ENCODE data around the gene PAIP2. TPM values are rescaled to one million over a fixed set of nuclear protein-coding genes. Genes with fewer than 3 reads are reported as not detected.

PAIP2 gene, protein sequence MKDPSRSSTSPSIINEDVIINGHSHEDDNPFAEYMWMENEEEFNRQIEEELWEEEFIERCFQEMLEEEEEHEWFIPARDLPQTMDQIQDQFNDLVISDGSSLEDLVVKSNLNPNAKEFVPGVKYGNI
- total RNA-seq = 10 to 100 TPM; 13.8 to 67.3 (median 36.5) TPM

DNA sequence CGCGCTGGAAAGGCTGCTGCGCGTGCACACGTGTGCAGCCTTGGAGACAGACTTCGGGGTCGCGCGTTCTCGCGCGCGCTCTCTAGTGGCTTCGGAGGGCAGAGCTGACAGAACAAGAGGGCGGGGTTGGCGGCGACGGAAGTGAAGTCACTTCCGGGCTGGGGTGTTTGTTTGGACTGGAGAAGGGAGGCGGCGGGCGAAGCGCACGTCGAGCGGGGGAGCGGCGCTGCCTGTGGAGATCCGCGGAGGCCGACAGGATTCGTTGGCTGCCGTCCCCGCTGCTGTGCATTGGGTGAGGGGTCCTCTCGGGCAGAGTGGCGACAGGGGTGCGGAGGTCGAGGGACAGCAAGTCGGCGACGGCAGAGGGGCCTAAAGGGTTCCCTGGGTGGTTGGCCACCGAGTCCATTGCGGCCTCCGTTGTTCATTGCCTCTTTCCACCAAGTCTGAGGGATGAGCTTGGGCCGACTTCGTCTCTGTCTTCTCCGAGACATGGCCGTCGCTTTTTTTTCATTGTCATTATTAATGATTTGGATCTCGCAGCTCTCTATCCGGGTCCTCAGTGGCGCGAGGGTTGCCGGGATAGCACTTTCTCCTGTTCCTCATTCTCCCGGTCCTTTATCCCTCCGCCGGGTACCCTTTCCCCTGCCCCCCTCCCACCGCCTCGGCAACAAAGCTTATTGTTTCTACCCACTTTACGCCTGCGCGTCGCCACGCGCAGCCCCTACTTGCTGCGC, at the start of gene PAIP2:
TSS of gene PAIP2 (plus strand) at position 166 of the 734 bp plus-strand sequence. CDS start 21,931 bp downstream, outside the sequence.
- no peaks in the 10 kb centered on the region for H3K27me3 ChIP-seq
- H3K27ac ChIP-seq = peak within 1 kb of the TSS; percentile 95 to 99 (median 96)
- peak within 1 kb of the TSS; percentile 56 to 94 (median 72) for H3K4me3 ChIP-seq
- intact Hi-C loops (cut with DNase I; ENCODE audit: low total_unique reads) (no loop called here), in situ Hi-C loops (cut with MboI; ENCODE audit: low pct_ligation_motif_present in 1 of 4, low pct_unique_long_range_greater_than_20kb in 1 of 4, low sequenced_read_pairs in 3 of 4) (no loop called here)
- no peaks in the 10 kb centered on the region for H3K9me3 ChIP-seq
- H3K36me3 ChIP-seq = no peaks in the 10 kb centered on the region
- 1% methylated on average over 54 of the region's 66 CpGs; no CpG with 5 or more reads in 1 of the 2 donors for WGBS, 2 donors (ENCODE audit: low coverage in 1 of 2)
- peaks cover 5 to 32% (median 29%) of the 10 kb centered on the region in 4 donors for H3K4me1 ChIP-seq
- peak; percentile 7 for TF ChIP-seq EP300 (IDR thresholded peaks at IDR 0.05; ENCODE audit: low read depth)
- peak; percentile 98 to 99 (median 98) for TF ChIP-seq POLR2AphosphoS5 (IDR thresholded peaks at IDR 0.05)
- TF ChIP-seq POLR2A (IDR thresholded peaks at IDR 0.05) = peak; percentile 96
- TF ChIP-seq, protein P1, sequence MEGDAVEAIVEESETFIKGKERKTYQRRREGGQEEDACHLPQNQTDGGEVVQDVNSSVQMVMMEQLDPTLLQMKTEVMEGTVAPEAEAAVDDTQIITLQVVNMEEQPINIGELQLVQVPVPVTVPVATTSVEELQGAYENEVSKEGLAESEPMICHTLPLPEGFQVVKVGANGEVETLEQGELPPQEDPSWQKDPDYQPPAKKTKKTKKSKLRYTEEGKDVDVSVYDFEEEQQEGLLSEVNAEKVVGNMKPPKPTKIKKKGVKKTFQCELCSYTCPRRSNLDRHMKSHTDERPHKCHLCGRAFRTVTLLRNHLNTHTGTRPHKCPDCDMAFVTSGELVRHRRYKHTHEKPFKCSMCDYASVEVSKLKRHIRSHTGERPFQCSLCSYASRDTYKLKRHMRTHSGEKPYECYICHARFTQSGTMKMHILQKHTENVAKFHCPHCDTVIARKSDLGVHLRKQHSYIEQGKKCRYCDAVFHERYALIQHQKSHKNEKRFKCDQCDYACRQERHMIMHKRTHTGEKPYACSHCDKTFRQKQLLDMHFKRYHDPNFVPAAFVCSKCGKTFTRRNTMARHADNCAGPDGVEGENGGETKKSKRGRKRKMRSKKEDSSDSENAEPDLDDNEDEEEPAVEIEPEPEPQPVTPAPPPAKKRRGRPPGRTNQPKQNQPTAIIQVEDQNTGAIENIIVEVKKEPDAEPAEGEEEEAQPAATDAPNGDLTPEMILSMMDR (IDR thresholded peaks at IDR 0.05) = peak; percentile 55 to 92 (median 72)
- DNase-seq = peak; percentile 97

DNA sequence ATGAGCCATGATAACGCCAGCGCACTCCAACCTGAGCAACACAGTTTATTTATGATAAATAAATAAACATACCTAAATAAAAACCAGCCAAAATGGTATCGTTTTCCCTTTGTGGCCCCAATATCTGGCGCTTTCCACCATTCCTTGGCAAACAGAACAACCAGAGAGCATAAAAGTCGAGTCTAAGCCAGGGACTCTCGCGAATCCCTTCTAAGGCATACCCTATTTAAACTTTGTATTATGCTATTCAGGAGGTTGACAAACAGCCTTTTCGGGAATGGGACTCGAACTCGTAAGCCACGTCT, 48.5 kb upstream of the PAIP2 start:
- no peaks in the 10 kb centered on the region for H3K9me3 ChIP-seq
- no peak for DNase-seq
- no peak for TF ChIP-seq POLR2AphosphoS5 (IDR thresholded peaks at IDR 0.05)
- TF ChIP-seq, protein P1 (IDR thresholded peaks at IDR 0.05) = no peak
- no peak for TF ChIP-seq POLR2A (IDR thresholded peaks at IDR 0.05)
- TF ChIP-seq EP300 (IDR thresholded peaks at IDR 0.05; ENCODE audit: low read depth) = no peak
- in situ Hi-C loops (cut with MboI; ENCODE audit: low pct_ligation_motif_present in 1 of 4, low pct_unique_long_range_greater_than_20kb in 1 of 4, low sequenced_read_pairs in 3 of 4) (no loop called here), intact Hi-C loops (cut with DNase I; ENCODE audit: low total_unique reads) (loop anchor here (5.0 to 10.0 kb wide), 2 partner anchors 44 to 718 kb away; partner anchors contain the start of gene HSPA9)
- peak overlapping the region; percentile 50 to 91 (median 76) for H3K4me3 ChIP-seq
- H3K4me1 ChIP-seq = peaks cover 22 to 37% (median 36%) of the 10 kb centered on the region in 4 donors
- no peaks in the 10 kb centered on the region for H3K36me3 ChIP-seq
- peak overlapping the region; percentile 96 to 100 (median 99) for H3K27ac ChIP-seq
- 27% methylated on average over 11 of the region's 11 CpGs; no CpG with 5 or more reads in 1 of the 2 donors for WGBS, 2 donors (ENCODE audit: low coverage in 1 of 2)
- no peaks in the 10 kb centered on the region for H3K27me3 ChIP-seq

DNA sequence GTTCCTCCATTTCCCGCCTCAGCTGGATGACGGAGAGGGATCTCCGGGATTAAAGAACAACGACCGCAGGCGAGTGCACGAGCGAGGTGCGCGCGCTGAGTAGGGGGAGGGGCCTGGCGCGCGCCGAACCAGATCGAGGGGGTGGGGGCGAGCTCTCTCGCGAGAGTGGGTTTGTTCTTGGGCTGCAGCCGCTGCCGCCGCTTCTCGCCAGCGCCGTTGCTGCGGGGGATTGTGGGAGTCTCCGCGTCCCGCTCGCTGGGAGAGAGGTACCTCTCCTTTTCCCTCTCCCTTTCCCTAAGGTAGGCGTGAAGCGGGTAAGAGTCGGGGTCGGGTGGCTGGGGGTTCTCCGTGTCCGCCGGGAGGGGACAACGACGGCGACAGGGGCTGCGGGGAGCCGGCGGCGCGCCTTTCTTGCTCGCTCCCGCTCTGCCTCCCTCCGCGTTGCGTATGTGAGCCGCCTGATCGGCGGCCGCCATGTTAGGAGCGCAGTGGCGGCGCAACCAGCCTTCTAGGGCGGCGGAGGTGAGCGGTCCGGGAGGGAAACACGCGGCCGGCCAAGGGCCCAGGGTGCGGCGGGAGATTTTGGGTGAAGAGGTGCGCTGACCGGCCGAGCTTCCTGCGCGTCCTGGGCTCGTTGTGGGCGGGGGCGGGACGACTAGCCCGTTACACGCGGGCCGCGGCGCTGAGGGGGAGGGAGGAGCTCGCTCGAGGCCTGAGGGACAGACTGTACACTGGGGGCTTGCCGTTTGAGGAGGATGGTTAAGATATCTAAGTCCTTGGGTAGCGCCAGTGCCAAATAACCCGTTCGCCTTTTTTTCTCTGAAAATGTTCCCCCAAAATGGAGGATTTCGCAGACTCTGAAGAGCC, 47.9 kb upstream of the PAIP2 start, which contains the start of gene MATR3:
TSS of gene MATR3 (plus strand) at position 234 of the 867 bp plus-strand sequence. CDS start 13,676 bp downstream, outside the sequence.
- in situ Hi-C loops (cut with MboI; ENCODE audit: low pct_ligation_motif_present in 1 of 4, low pct_unique_long_range_greater_than_20kb in 1 of 4, low sequenced_read_pairs in 3 of 4) = no loop called here
- DNase-seq = peak; percentile 97
- intact Hi-C loops (cut with DNase I; ENCODE audit: low total_unique reads) = loop anchor here (5.0 to 10.0 kb wide), 2 partner anchors 44 to 719 kb away; partner anchors contain the start of gene HSPA9
- 0% methylated on average over 71 of the region's 88 CpGs; no CpG with 5 or more reads in 1 of the 2 donors for WGBS, 2 donors (ENCODE audit: low coverage in 1 of 2)
- TF ChIP-seq POLR2AphosphoS5 (IDR thresholded peaks at IDR 0.05) (peak; percentile 98 to 99 (median 99)), POLR2A (IDR thresholded peaks at IDR 0.05) (peak; percentile 99), EP300 (IDR thresholded peaks at IDR 0.05; ENCODE audit: low read depth) (no peak)
- TF ChIP-seq, protein P1 (IDR thresholded peaks at IDR 0.05) = no peak
- no peaks in the 10 kb centered on the region for H3K27me3 ChIP-seq
- H3K27ac ChIP-seq = peak within 1 kb of the TSS; percentile 96 to 100 (median 99)
- peak within 1 kb of the TSS; percentile 75 to 91 (median 84) for H3K4me3 ChIP-seq
- peaks cover 28 to 43% (median 41%) of the 10 kb centered on the region in 4 donors for H3K4me1 ChIP-seq
- H3K36me3 ChIP-seq = no peaks in the 10 kb centered on the region
- H3K9me3 ChIP-seq = no peaks in the 10 kb centered on the region

Data from transverse colon (tissue), 4 donors.